Caco-2 (cell line): ENCODE measurements around the gene MAGEB1. TPM values are rescaled to one million over a fixed set of nuclear protein-coding genes. Genes with fewer than 3 reads are reported as not detected.

Source experiments
- BruUV-seq: library from RNA; stranded (reverse); fragments of 400-500 nt; replicated peaks from 2 replicates; lab custom pipeline; 2021; lab: Mats Ljungman, UMichigan
- CTCF ChIA-PET: fragments of 300-600 bp; sonication (Branson Sonifier 250); formaldehyde crosslinking; loops from one replicate; lab custom pipeline; 2022; ENCODE audit warnings: antibody characterized with exemption; lab: Charles Lee
- POLR2A ChIA-PET: fragments of 300-600 bp; sonication (Branson Sonifier 250); formaldehyde crosslinking; loops from one replicate; lab custom pipeline; 2022; ENCODE audit warnings: antibody characterized with exemption; lab: Charles Lee
- DNase-seq, 2 experiments: peaks; one replicate each; pipeline versions ENCODE4 v3.0.0 to v3.0.0-alpha.2; 2020 to 2022
- H3K27me3 ChIP-seq: replicated peaks from 2 replicates; pipeline ENCODE4 v1.6.0; 2011; ENCODE audit warnings: low read length; ENCODE audit not compliant: control insufficient read depth, insufficient read depth
- H3K36me3 ChIP-seq: 2 replicates; pipeline ENCODE4 v1.5.1; 2011; ENCODE audit warnings: low read length; ENCODE audit not compliant: control insufficient read depth, insufficient read depth
- H3K4me1 ChIP-seq: fragments of 250-450 bp; sonication (Bioruptor Pico); 2 replicates; pipeline ENCODE4 v1.5.1; 2020; ENCODE audit warnings: mild to moderate bottlenecking
- H3K4me3 ChIP-seq: 2 replicates; pipeline ENCODE4 v1.5.1; 2011; ENCODE audit warnings: low read depth, mild to moderate bottlenecking, control low read depth, low read length
- H3K9me3 ChIP-seq: fragments of 250-450 bp; sonication (Bioruptor Pico); 2 replicates; pipeline ENCODE4 v1.5.1; 2020; ENCODE audit warnings: mild to moderate bottlenecking, moderate library complexity
- H3K27ac Mint-ChIP-seq: one replicate; pipeline ENCODE4 v1.8.0; 2022; ENCODE audit warnings: mixed read lengths; ENCODE audit not compliant: unreplicated experiment
- H3K27me3 Mint-ChIP-seq: one replicate; pipeline ENCODE4 v1.8.0; 2022; ENCODE audit warnings: mixed read lengths; ENCODE audit not compliant: insufficient read depth, unreplicated experiment
- H3K36me3 Mint-ChIP-seq: one replicate; pipeline ENCODE4 v1.8.0; 2022; ENCODE audit warnings: mild to moderate bottlenecking, mixed read lengths; ENCODE audit not compliant: insufficient read depth, unreplicated experiment
- H3K4me1 Mint-ChIP-seq: one replicate; pipeline ENCODE4 v1.8.0; 2022; ENCODE audit warnings: low read depth, mixed read lengths; ENCODE audit not compliant: unreplicated experiment
- H3K4me3 Mint-ChIP-seq: one replicate; pipeline ENCODE4 v1.8.0; 2022; ENCODE audit warnings: mild to moderate bottlenecking, moderate library complexity, mixed read lengths; ENCODE audit not compliant: unreplicated experiment
- H3K9me3 Mint-ChIP-seq: one replicate; pipeline ENCODE4 v1.8.0; 2022; ENCODE audit warnings: mixed read lengths; ENCODE audit not compliant: unreplicated experiment
- intact Hi-C: fragments of 100-400 bp; cut with micrococcal nuclease; formaldehyde crosslinking; loops from one replicate; pipeline ENCODE4 v1.10.0; 2022; ENCODE audit not compliant: unreplicated experiment
- total RNA-seq: library from RNA; stranded (reverse); gene quantifications from 2 replicates; pipeline ENCODE4 v1.2.3, GENCODE V29; 2022
- TF ChIP-seq, protein P1 (sequence below), 2 experiments: fragments of 200-600 bp in 1 of 2; IDR thresholded peaks; 1 replicate in 1 of 2; 2 replicates in 1 of 2; pipeline versions ENCODE4 v1.5.1 to v1.8.0; 2011 to 2022; ENCODE audit warnings: antibody characterized with exemption in 1 of 2, control low read depth in 1 of 2, inconsistent platforms in 1 of 2, low read depth in 1 of 2, low read length in 1 of 2, mild to moderate bottlenecking in 1 of 2, moderate library complexity in 1 of 2; ENCODE audit not compliant: insufficient read depth in 1 of 2, severe bottlenecking in 1 of 2, unreplicated experiment in 1 of 2

The MAGEB1 gene
- total RNA-seq, 1 experiment from 2014 or later, result not detected

DNA sequence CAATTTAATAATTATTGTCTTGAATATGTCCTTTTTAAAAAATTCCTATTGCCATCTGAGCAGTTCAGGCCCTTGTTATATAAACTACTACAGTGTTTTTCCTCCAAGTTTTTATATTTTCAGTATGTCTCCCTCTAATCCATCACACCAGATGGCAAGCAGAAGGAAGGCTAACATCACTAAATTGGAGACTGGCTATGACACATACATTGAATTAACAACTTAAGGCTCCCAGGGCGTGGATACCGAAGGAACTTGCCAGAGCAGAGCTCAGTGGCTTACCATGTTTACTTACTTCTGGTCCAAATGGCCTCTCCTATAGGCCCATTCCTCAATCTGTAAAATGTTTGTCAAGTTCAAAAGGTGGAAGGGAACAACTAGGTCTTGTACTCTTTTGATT is 13.0 kb downstream of the MAGEB1 start:
- Mint-ChIP-seq H3K36me3 (no peaks in the 10 kb centered on the region), H3K4me1 (no peaks in the 10 kb centered on the region), H3K4me3 (no peak overlapping the region), H3K27me3 (peaks cover 3% of the 10 kb centered on the region), H3K9me3 (no peaks in the 10 kb centered on the region), H3K27ac (no peak overlapping the region)
- TF ChIP-seq, protein P1, sequence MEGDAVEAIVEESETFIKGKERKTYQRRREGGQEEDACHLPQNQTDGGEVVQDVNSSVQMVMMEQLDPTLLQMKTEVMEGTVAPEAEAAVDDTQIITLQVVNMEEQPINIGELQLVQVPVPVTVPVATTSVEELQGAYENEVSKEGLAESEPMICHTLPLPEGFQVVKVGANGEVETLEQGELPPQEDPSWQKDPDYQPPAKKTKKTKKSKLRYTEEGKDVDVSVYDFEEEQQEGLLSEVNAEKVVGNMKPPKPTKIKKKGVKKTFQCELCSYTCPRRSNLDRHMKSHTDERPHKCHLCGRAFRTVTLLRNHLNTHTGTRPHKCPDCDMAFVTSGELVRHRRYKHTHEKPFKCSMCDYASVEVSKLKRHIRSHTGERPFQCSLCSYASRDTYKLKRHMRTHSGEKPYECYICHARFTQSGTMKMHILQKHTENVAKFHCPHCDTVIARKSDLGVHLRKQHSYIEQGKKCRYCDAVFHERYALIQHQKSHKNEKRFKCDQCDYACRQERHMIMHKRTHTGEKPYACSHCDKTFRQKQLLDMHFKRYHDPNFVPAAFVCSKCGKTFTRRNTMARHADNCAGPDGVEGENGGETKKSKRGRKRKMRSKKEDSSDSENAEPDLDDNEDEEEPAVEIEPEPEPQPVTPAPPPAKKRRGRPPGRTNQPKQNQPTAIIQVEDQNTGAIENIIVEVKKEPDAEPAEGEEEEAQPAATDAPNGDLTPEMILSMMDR (IDR thresholded peaks at IDR 0.05; ENCODE audit: insufficient read depth in 1 of 2, low read depth in 1 of 2, low read length in 1 of 2, severe bottlenecking in 1 of 2, unreplicated experiment in 1 of 2), result no peak
- H3K27me3 ChIP-seq, result no peaks in the 10 kb centered on the region
- H3K9me3 ChIP-seq, result no peaks in the 10 kb centered on the region
- no peaks in the 10 kb centered on the region for H3K36me3 ChIP-seq
- no peak for DNase-seq
- intact Hi-C loops, result no loop called here
- no TSS peak for BruUV-seq
- POLR2A ChIA-PET, result no interaction called here
- H3K4me3 ChIP-seq, result no peak overlapping the region
- no peaks in the 10 kb centered on the region for H3K4me1 ChIP-seq
- CTCF ChIA-PET, result no interaction called here

DNA sequence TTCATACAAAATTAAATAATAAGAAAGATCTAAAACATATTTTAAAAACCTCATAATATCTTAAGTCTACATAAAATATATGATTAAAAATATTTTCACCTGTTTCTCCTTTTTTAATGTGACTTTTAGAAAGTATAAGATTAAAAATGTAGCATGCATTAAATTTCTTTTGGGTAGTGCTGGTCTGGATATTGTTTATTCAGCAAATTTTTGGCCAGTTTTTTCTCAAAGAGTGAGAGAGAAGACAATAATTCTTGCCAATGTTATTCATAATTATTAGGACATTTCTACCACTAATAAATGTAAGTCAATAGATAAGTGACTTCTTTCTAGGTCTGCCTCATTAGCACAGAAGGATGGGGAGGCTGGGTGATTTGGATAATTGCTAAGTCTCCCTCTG is 14.1 kb downstream of the MAGEB1 start:
- H3K27ac Mint-ChIP-seq, result no peak overlapping the region
- Histone ChIP-seq H3K4me3 (no peak overlapping the region), H3K4me1 (no peaks in the 10 kb centered on the region), H3K27me3 (no peaks in the 10 kb centered on the region), H3K36me3 (no peaks in the 10 kb centered on the region), H3K9me3 (no peaks in the 10 kb centered on the region)
- H3K36me3 Mint-ChIP-seq, result no peaks in the 10 kb centered on the region
- peaks cover 8% of the 10 kb centered on the region for H3K27me3 Mint-ChIP-seq
- no TSS peak for BruUV-seq
- H3K9me3 Mint-ChIP-seq, result no peaks in the 10 kb centered on the region
- TF ChIP-seq, protein P1 (IDR thresholded peaks at IDR 0.05; ENCODE audit: insufficient read depth in 1 of 2, low read depth in 1 of 2, low read length in 1 of 2, severe bottlenecking in 1 of 2, unreplicated experiment in 1 of 2), result no peak
- H3K4me1 Mint-ChIP-seq, result no peaks in the 10 kb centered on the region
- no peak overlapping the region for H3K4me3 Mint-ChIP-seq
- ChIA-PET CTCF (no interaction called here), POLR2A (no interaction called here)
- intact Hi-C loops, result no loop called here
- DNase-seq, result no peak

DNA sequence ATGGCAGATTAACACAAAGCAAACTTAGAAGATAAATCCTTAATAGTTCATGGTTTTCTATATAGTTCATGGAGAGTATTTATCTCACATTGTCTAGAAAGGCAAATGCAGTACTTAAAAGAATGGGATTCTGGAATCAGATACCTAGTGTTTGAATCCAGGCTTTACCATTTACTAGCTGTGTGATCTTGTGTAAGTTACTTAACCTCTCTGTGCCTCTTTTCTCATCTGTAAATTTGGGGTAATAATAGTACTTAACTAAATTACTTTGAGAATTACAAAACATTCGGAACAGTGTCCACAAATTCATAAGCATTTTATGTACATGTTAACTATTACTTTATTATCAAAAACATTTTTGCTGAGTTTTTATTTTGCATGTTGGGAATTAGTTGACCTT is 15.8 kb downstream of the MAGEB1 start:
- Histone ChIP-seq H3K9me3 (no peaks in the 10 kb centered on the region), H3K4me1 (no peaks in the 10 kb centered on the region), H3K27me3 (no peaks in the 10 kb centered on the region), H3K36me3 (no peaks in the 10 kb centered on the region), H3K4me3 (no peak overlapping the region)
- Mint-ChIP-seq H3K4me1 (no peaks in the 10 kb centered on the region), H3K36me3 (no peaks in the 10 kb centered on the region), H3K4me3 (no peak overlapping the region), H3K27me3 (peaks cover 8% of the 10 kb centered on the region), H3K9me3 (no peaks in the 10 kb centered on the region), H3K27ac (no peak overlapping the region)
- DNase-seq, result no peak
- POLR2A ChIA-PET, result no interaction called here
- CTCF ChIA-PET, result no interaction called here
- no TSS peak for BruUV-seq
- TF ChIP-seq, protein P1 (IDR thresholded peaks at IDR 0.05; ENCODE audit: insufficient read depth in 1 of 2, low read depth in 1 of 2, low read length in 1 of 2, severe bottlenecking in 1 of 2, unreplicated experiment in 1 of 2), result no peak
- intact Hi-C loops, result no loop called here
